Stimulated activated CD8-positive, alpha-beta memory T cell treated with anti-CD3 and anti-CD28 coated beads, Interleukin-12 subunit alpha, Interleukin-12 subunit beta, amount 100 ng/mL, for 4 hours (primary cell): ENCODE results near the gene PDK4.

ENCODE experiments used
- DNase-seq: peaks from one replicate; pipeline ENCODE4 v3.0.0-alpha.2; 2020; ENCODE audit warnings: low read depth

Gene PDK4

GRCh38 chr7:95596198-95597063, at the start of gene PDK4:
PDK4 (minus strand) TSS chr7:95596516; CDS start chr7:95596293, 223 bp downstream.
- no peak for DNase-seq

GRCh38 chr7:95642173-95642572, 45.9 kb upstream of the PDK4 start:
- no peak for DNase-seq

GRCh38 chr7:95636140-95636940, 40.0 kb upstream of the PDK4 start:
- DNase-seq, result no peak

GRCh38 chr7:95632609-95633008, 36.3 kb upstream of the PDK4 start:
- DNase-seq, result no peak

- DNase-seq, result no peak
Observed at GRCh38 chr7:95631527-95631926, 35.2 kb upstream of the PDK4 start.

- DNase-seq, result no peak
Observed at GRCh38 chr7:95630702-95631458, 34.6 kb upstream of the PDK4 start.

- no peak for DNase-seq
Observed at GRCh38 chr7:95628831-95629439, 32.6 kb upstream of the PDK4 start.

GRCh38 chr7:95623788-95624187, 27.5 kb upstream of the PDK4 start:
- DNase-seq, result no peak

- DNase-seq, result no peak
Observed at GRCh38 chr7:95622859-95623258, 26.5 kb upstream of the PDK4 start.

GRCh38 chr7:95622001-95622549, 25.8 kb upstream of the PDK4 start:
- DNase-seq, result no peak

GRCh38 chr7:95621404-95621803, 25.1 kb upstream of the PDK4 start:
- no peak for DNase-seq

GRCh38 chr7:95620631-95621030, 24.3 kb upstream of the PDK4 start:
- no peak for DNase-seq

- DNase-seq, result no peak
Observed at GRCh38 chr7:95619921-95620320, 23.6 kb upstream of the PDK4 start.

- no peak for DNase-seq
Observed at GRCh38 chr7:95619517-95619916, 23.2 kb upstream of the PDK4 start.

GRCh38 chr7:95614442-95614940, 18.2 kb upstream of the PDK4 start:
- no peak for DNase-seq

- DNase-seq, result no peak
Observed at GRCh38 chr7:95611224-95611623, 14.9 kb upstream of the PDK4 start.

- no peak for DNase-seq
Observed at GRCh38 chr7:95609277-95609971, 13.1 kb upstream of the PDK4 start.

GRCh38 chr7:95608359-95609173, 12.2 kb upstream of the PDK4 start:
- no peak for DNase-seq

- DNase-seq, result no peak
Observed at GRCh38 chr7:95607561-95607960, 11.2 kb upstream of the PDK4 start.

- DNase-seq, result no peak
Observed at GRCh38 chr7:95605275-95605674, 9.0 kb upstream of the PDK4 start.
